Measurements from ENCODE around the gene THADA.

Gene THADA

GRCh38 chr2:43226558-43226954 is 369.3 kb downstream of the THADA start, which contains the start of gene ZFP36L2:
TSS of gene ZFP36L2 (minus strand) at chr2:43226606. CDS start at chr2:43226315, 291 bp downstream.
- peak; percentile 91 to 94 for DNase-seq (ENCODE audit: low read depth in 2 of 2, low spot score in 1 of 2)

- DNase-seq (ENCODE audit: low read depth in 2 of 2, low spot score in 1 of 2), result peak; percentile 45 to 51
These were observed 369.9 kb downstream of the THADA start for GRCh38 chr2:43225788-43226557.

- peak; percentile 50 to 52 for DNase-seq (ENCODE audit: low read depth in 2 of 2, low spot score in 1 of 2)
These were observed 370.6 kb downstream of the THADA start for GRCh38 chr2:43225093-43225787.

- no peak for DNase-seq (ENCODE audit: low read depth in 2 of 2, low spot score in 1 of 2)
These were observed 371.2 kb downstream of the THADA start for GRCh38 chr2:43224571-43225092.

- peak; percentile 41 to 53 for DNase-seq (ENCODE audit: low read depth in 2 of 2, low spot score in 1 of 2)
These were observed 371.7 kb downstream of the THADA start for GRCh38 chr2:43224131-43224570.

GRCh38 chr2:43223521-43224001 is 372.3 kb downstream of the THADA start:
- DNase-seq (ENCODE audit: low read depth in 2 of 2, low spot score in 1 of 2), result no peak

GRCh38 chr2:43222475-43223309 is 373.1 kb downstream of the THADA start:
- DNase-seq (ENCODE audit: low read depth in 2 of 2, low spot score in 1 of 2), result no peak

GRCh38 chr2:43221763-43222474 is 373.9 kb downstream of the THADA start:
- DNase-seq (ENCODE audit: low read depth in 2 of 2, low spot score in 1 of 2), result no peak

- no peak for DNase-seq (ENCODE audit: low read depth in 2 of 2, low spot score in 1 of 2)
These were observed 374.6 kb downstream of the THADA start for GRCh38 chr2:43221124-43221762.

- DNase-seq (ENCODE audit: low read depth in 2 of 2, low spot score in 1 of 2), result no peak
These were observed 375.1 kb downstream of the THADA start for GRCh38 chr2:43220760-43221123.

GRCh38 chr2:43220229-43220751 is 375.5 kb downstream of the THADA start:
- DNase-seq (ENCODE audit: low read depth in 2 of 2, low spot score in 1 of 2), result no peak

- DNase-seq (ENCODE audit: low read depth in 2 of 2, low spot score in 1 of 2), result peak; percentile 47 to 52
These were observed 376.2 kb downstream of the THADA start for GRCh38 chr2:43219383-43220228.

GRCh38 chr2:43218702-43219382 is 377.0 kb downstream of the THADA start:
- DNase-seq (ENCODE audit: low read depth in 2 of 2, low spot score in 1 of 2), result peak; percentile 53 to 60

- DNase-seq (ENCODE audit: low read depth in 2 of 2, low spot score in 1 of 2), result no peak
These were observed 377.6 kb downstream of the THADA start for GRCh38 chr2:43218155-43218701.

- no peak for DNase-seq (ENCODE audit: low read depth in 2 of 2, low spot score in 1 of 2)
These were observed 378.3 kb downstream of the THADA start for GRCh38 chr2:43217228-43218154.

- DNase-seq (ENCODE audit: low read depth in 2 of 2, low spot score in 1 of 2), result no peak
These were observed 379.2 kb downstream of the THADA start for GRCh38 chr2:43216629-43217028.

Data from stimulated activated CD8-positive, alpha-beta memory T cell treated with anti-CD3 and anti-CD28 coated beads, Interleukin-4, amount 100 ng/mL, for 1 hour (primary cell).